D721Med (cell line): ENCODE data around the gene PDE3A.

ENCODE experiments used
- DNase-seq: peaks from one replicate; pipeline ENCODE4 v3.0.0; 2011; ENCODE audit warnings: low spot score; ENCODE audit not compliant: insufficient read length
- FAIRE-seq: peaks from 2 replicates; lab custom pipeline; 2011; peaks lifted over from hg19 to GRCh38; lab: Jason Lieb, UNC
- TF ChIP-seq, protein P1 (sequence below): IDR thresholded peaks from 2 replicates; pipeline ENCODE4 v1.5.1; 2012; ENCODE audit warnings: mild to moderate bottlenecking, control low read depth; ENCODE audit not compliant: insufficient read depth; ENCODE audit errors: missing control alignments

PDE3A gene

GRCh38 chr12:20487519-20487918 lies 119.2 kb downstream of the PDE3A start:
- FAIRE-seq (no peak), DNase-seq (no peak)
- TF ChIP-seq, protein P1, sequence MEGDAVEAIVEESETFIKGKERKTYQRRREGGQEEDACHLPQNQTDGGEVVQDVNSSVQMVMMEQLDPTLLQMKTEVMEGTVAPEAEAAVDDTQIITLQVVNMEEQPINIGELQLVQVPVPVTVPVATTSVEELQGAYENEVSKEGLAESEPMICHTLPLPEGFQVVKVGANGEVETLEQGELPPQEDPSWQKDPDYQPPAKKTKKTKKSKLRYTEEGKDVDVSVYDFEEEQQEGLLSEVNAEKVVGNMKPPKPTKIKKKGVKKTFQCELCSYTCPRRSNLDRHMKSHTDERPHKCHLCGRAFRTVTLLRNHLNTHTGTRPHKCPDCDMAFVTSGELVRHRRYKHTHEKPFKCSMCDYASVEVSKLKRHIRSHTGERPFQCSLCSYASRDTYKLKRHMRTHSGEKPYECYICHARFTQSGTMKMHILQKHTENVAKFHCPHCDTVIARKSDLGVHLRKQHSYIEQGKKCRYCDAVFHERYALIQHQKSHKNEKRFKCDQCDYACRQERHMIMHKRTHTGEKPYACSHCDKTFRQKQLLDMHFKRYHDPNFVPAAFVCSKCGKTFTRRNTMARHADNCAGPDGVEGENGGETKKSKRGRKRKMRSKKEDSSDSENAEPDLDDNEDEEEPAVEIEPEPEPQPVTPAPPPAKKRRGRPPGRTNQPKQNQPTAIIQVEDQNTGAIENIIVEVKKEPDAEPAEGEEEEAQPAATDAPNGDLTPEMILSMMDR, result no peak

DNA sequence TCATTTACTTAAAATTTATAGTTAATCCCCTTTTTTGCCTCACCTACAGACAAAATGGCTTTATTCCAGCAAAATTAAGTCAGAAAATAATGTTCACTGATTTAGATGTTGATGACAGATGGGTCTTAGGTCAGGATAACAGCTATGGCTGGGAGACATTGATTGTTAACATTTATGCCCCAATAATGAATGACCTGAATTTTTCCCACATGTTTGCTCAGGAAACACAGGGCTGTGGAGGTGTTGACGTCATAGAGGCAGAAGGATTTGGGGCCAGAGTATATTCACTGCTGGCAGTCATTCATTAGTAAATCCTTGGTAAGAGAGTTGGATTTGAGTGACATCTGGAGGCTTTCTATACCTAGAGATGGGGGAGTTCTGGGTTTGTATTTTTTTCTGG lies 121.3 kb downstream of the PDE3A start:
- DNase-seq, result no peak
- TF ChIP-seq, protein P1, result no peak
- FAIRE-seq, result no peak

- peak; percentile 32 for FAIRE-seq
- TF ChIP-seq, protein P1, result no peak
- no peak for DNase-seq
Observed at GRCh38 chr12:20490213-20490612, 121.9 kb downstream of the PDE3A start.

DNA sequence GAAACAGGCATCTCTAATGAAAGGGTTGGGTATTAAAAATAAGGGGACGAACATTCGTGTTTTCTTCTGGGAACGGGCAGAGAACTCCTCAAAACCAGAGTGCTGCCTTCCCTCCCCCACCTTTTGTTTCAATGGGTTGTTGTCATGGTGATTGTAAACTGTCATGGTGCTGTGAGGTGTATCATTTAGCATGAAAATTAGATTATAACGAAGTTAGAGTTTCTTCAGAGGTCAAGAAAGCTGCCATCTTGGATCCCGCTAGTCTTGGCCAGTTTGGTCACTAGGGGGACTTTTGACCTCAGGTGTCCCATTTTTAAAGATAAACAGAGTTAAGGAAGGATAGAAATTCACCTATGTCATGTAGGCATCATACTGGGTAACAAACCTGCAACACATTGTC lies 123.0 kb downstream of the PDE3A start:
- TF ChIP-seq, protein P1, result no peak
- FAIRE-seq (no peak), DNase-seq (no peak)

DNA sequence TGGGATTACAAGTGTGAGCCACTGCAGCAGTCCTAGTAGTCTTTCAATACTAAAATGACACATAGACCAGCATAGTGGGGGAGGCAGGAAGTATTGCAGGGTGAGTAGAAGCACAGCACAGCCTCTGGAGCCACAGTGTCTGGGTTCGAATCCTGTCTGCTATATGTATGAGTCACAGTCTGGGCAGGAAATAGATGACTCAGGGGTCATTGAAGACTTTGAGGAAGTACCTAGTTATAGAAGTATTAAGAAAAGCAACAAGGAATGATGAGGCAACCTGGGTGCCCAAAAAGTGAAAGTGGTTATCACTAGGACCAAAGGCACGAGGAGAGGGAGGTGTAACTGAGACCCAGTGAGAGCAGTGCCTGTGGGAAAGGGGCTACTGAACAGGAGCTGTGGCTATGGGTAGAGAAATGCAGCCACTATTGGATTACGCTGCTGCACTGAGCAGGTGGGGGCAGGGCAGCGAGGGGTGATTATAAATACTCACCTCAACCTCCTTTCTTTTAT lies 124.0 kb downstream of the PDE3A start:
- DNase-seq (no peak), FAIRE-seq (no peak)
- TF ChIP-seq, protein P1, result no peak

DNA sequence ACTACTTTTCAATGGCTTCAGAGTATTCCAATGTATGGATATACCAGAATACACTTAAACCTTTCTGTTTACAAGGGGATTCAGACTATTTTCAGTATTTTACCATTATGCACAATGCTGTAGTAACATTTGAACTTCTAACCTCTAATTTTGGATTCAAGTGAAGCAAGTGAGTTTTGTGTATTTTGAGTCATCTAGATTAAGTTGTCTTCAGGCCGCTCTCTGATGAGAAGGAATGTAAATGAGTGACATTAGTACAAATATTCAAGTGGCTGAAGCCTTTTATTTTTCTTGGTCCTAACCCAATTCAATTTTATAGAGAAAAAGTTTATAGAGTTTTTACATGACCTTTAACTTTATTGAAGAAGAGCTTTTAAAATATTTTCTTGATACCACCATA lies 125.6 kb downstream of the PDE3A start:
- TF ChIP-seq, protein P1, result no peak
- no peak for DNase-seq
- no peak for FAIRE-seq

DNA sequence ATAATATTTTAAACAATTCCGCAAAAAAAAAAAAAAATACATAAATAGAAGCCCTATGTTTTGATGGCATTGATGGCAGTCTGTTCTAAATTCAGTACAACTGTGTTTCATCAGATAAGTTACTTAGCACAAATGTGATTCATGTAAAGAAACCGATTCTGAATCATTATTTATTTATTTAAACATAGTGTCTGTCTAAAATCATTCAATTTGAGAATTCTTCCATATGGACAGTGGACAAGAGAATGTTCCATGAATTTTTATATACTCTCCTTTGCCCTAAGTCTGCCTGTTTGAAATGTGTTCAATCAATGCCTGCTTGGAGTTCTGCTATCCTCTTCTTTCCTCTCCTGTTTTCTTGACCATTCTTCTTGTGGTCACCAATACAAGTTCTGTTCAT lies 126.5 kb downstream of the PDE3A start:
- FAIRE-seq (no peak), DNase-seq (no peak)
- TF ChIP-seq, protein P1, result no peak
